Right lobe of liver (tissue), 4 donors: ENCODE results near the gene TBL2.

ENCODE experiments used
- POLR2A ChIP-seq: fragments of 450-650 bp; IDR thresholded peaks from one replicate; pipeline ENCODE4 v1.6.1; 2017; ENCODE audit warnings: antibody characterized with exemption, mild to moderate bottlenecking
- TF ChIP-seq, protein P1 (sequence below), 4 donors: fragments of 200-600 bp in 3 of 4; fragments of 450-650 bp in 1 of 4; IDR thresholded peaks; one replicate each; pipeline versions ENCODE4 v1.5.1 to v1.8.0; 2016 to 2022; ENCODE audit warnings: antibody characterized with exemption in 4 of 4, mild to moderate bottlenecking in 2 of 4
- donor health status: DM: no; HTN: no; CAD: no.
- donor health status: DM: no; HTN: no; CAD: no.
- donor health status: DM: no; HTN: yes; CAD: no.

DNA sequence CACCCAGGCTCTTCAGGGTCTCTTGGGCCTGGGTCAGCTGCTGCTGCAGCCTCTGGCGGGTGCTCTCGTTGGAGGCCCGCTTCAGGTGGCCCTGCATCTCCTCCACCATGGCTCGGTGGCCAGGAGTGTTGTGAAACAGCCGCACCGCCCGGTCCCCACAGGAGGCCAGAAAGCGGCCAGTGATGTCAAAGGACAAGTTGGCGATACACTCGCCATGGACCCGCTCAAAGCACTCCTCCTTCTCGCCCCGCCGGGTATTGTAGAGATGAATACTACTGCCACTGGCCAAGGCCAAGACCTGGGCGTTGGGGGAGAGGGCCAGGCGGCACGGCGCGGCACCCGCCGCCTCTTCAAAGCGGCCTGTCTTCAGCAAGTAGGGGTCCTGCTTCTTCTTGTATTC, 7.9 kb downstream of the TBL2 start:
- TF ChIP-seq, protein P1, sequence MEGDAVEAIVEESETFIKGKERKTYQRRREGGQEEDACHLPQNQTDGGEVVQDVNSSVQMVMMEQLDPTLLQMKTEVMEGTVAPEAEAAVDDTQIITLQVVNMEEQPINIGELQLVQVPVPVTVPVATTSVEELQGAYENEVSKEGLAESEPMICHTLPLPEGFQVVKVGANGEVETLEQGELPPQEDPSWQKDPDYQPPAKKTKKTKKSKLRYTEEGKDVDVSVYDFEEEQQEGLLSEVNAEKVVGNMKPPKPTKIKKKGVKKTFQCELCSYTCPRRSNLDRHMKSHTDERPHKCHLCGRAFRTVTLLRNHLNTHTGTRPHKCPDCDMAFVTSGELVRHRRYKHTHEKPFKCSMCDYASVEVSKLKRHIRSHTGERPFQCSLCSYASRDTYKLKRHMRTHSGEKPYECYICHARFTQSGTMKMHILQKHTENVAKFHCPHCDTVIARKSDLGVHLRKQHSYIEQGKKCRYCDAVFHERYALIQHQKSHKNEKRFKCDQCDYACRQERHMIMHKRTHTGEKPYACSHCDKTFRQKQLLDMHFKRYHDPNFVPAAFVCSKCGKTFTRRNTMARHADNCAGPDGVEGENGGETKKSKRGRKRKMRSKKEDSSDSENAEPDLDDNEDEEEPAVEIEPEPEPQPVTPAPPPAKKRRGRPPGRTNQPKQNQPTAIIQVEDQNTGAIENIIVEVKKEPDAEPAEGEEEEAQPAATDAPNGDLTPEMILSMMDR (IDR thresholded peaks at IDR 0.05) = no peak
- TF ChIP-seq POLR2A = no peak
